GM18868 (cell line): Measurements from ENCODE around the gene HHEX.
"Not testable (repeated sequence)": the region's sequence is repeated elsewhere in the genome, so short reads cannot be mapped to it uniquely, and the experiment has no call there.

Source experiments
- ATAC-seq: cut with Tn5 transposase; IDR thresholded peaks from one replicate; pipeline ENCODE4 v1.9.1; 2021; ENCODE audit warnings: mild to moderate bottlenecking, moderate library complexity; ENCODE audit not compliant: unreplicated experiment

Gene HHEX

GRCh38 chr10:92732958-92733357 is 43.2 kb downstream of the HHEX start:
- no peak for ATAC-seq

GRCh38 chr10:92734301-92734700 is 44.5 kb downstream of the HHEX start:
- ATAC-seq = no peak

- no peak for ATAC-seq
Observed at GRCh38 chr10:92735938-92736337, 46.2 kb downstream of the HHEX start.

DNA sequence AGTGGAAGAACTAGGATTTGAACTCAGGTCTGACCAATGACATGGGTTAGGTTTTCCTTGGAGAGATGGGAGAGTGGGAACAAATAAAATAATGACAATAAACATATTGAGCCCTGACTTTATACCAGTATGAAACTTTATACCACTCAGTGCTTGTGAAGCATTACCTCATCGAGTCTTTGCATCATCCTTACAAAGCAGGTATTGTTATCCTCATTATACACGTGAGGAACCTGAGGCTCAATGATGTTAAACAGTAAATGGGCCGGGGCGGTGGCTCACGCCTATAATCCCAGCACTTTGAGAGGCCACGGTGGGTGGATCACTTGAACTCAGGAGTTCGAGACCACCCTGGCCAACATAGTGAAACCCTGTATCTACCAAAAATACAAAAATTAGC is 47.7 kb downstream of the HHEX start:
- ATAC-seq = no peak

GRCh38 chr10:92740762-92741161 is 51.0 kb downstream of the HHEX start:
- no peak for ATAC-seq

- not testable (repeated sequence) for ATAC-seq
Observed at GRCh38 chr10:92741741-92742140, 52.0 kb downstream of the HHEX start.

DNA sequence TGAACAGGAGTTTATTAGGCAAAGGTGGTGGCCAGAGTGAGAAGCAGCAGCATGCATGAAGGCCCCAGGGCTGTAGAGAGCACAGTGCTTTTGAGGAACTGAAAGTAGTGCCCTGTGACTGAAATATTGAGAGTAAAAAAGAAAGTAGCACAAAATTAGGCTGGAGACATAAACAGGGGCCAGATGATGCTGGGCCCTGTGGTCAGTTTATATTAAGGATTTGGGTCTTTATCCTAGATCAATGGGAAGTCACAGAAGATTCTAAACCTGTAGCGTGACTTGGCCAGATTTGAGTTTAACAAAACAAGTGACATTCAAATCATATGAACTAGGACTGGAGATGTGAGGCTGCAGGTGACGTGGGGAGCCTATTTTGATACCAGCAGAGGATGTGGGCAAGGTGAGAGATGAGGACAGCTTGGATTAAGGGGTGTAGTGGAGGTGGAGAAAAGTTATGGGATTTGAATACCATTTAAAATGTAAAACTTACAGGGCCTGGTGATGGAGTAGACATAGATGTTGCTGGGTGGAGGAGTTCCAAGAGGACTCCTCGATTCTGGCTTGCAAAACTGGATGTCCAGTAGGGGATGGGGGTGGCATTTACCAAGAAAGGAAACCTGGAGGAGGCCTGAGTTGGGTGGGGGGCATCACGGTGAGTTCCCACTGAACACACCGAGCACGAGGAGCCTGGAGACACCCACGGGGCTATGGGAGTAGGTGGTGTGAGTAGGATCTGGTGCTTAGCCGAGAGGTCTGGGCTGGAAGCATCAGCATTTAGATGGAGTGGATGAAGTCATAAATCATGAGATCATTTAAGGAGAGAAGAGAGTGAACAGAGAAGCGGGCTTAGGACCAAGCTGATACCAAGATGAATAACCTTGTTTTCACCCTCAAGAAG is 52.8 kb downstream of the HHEX start:
- ATAC-seq = peak; percentile 97
